ENCODE results near the gene NPAS3. TPM values are rescaled to one million over a fixed set of nuclear protein-coding genes. Genes with fewer than 3 reads are reported as not detected.

The NPAS3 gene
- total RNA-seq, 1 donor from 2014 or later, result 0.93 TPM

- DNase-seq (ENCODE audit: extremely low read depth, low read depth, low spot score), result no peak
These were observed 298.5 kb downstream of the NPAS3 start for GRCh38 chr14:33237115-33237740.

GRCh38 chr14:33239465-33239864 is 300.8 kb downstream of the NPAS3 start:
- DNase-seq (ENCODE audit: extremely low read depth, low read depth, low spot score), result no peak

- DNase-seq (ENCODE audit: extremely low read depth, low read depth, low spot score), result no peak
These were observed 301.8 kb downstream of the NPAS3 start for GRCh38 chr14:33240466-33240865.

GRCh38 chr14:33241331-33241730 is 302.7 kb downstream of the NPAS3 start:
- DNase-seq (ENCODE audit: extremely low read depth, low read depth, low spot score), result no peak

GRCh38 chr14:33249233-33249820 is 310.6 kb downstream of the NPAS3 start:
- no peak for DNase-seq (ENCODE audit: extremely low read depth, low read depth, low spot score)

GRCh38 chr14:33250963-33251362 is 312.3 kb downstream of the NPAS3 start:
- DNase-seq (ENCODE audit: extremely low read depth, low read depth, low spot score), result no peak

GRCh38 chr14:33254342-33254741 is 315.7 kb downstream of the NPAS3 start:
- no peak for DNase-seq (ENCODE audit: extremely low read depth, low read depth, low spot score)

- DNase-seq (ENCODE audit: extremely low read depth, low read depth, low spot score), result peak; percentile 10
These were observed 316.2 kb downstream of the NPAS3 start for GRCh38 chr14:33254861-33255395.

GRCh38 chr14:33257796-33258195 is 319.1 kb downstream of the NPAS3 start:
- no peak for DNase-seq (ENCODE audit: extremely low read depth, low read depth, low spot score)

GRCh38 chr14:33259764-33260163 is 321.1 kb downstream of the NPAS3 start:
- DNase-seq (ENCODE audit: extremely low read depth, low read depth, low spot score), result no peak

- DNase-seq (ENCODE audit: extremely low read depth, low read depth, low spot score), result no peak
These were observed 332.5 kb downstream of the NPAS3 start for GRCh38 chr14:33271216-33271615.

GRCh38 chr14:33271891-33272290 is 333.2 kb downstream of the NPAS3 start:
- DNase-seq (ENCODE audit: extremely low read depth, low read depth, low spot score), result no peak

GRCh38 chr14:33273978-33274377 is 335.3 kb downstream of the NPAS3 start:
- no peak for DNase-seq (ENCODE audit: extremely low read depth, low read depth, low spot score)

- no peak for DNase-seq (ENCODE audit: extremely low read depth, low read depth, low spot score)
These were observed 337.2 kb downstream of the NPAS3 start for GRCh38 chr14:33275879-33276278.

GRCh38 chr14:33279865-33280264 is 341.2 kb downstream of the NPAS3 start:
- no peak for DNase-seq (ENCODE audit: extremely low read depth, low read depth, low spot score)

GRCh38 chr14:33280646-33281045 is 342.0 kb downstream of the NPAS3 start:
- DNase-seq (ENCODE audit: extremely low read depth, low read depth, low spot score), result no peak

- DNase-seq (ENCODE audit: extremely low read depth, low read depth, low spot score), result no peak
These were observed 343.9 kb downstream of the NPAS3 start for GRCh38 chr14:33282331-33283230.

GRCh38 chr14:33285902-33286700 is 347.4 kb downstream of the NPAS3 start:
- DNase-seq (ENCODE audit: extremely low read depth, low read depth, low spot score), result no peak

GRCh38 chr14:33287189-33287588 is 348.5 kb downstream of the NPAS3 start:
- DNase-seq (ENCODE audit: extremely low read depth, low read depth, low spot score), result no peak

- DNase-seq (ENCODE audit: extremely low read depth, low read depth, low spot score), result no peak
These were observed 352.0 kb downstream of the NPAS3 start for GRCh38 chr14:33290641-33291040.
